ENCODE results near the gene OR7A10. TPM values are rescaled to one million over a fixed set of nuclear protein-coding genes. Genes with fewer than 3 reads are reported as not detected.
A peak's percentile ranks its signal among the peaks of the same experiment; 100 is the strongest.

The OR7A10 gene
- total RNA-seq: not detected
- long read RNA-seq: 0 reads

GRCh38 chr19:14848822-14849221, at the start of gene OR7A10:
TSS of gene OR7A10 (minus strand) at chr19:14848922. CDS start at chr19:14841877, 7,045 bp downstream.
- DNase-seq: no peak
- no peaks in the 10 kb centered on the region for H3K27me3 ChIP-seq
- 48% methylated on average over 5 of the region's 5 CpGs for WGBS (ENCODE audit: insufficient coverage, low coverage, low lambda C conversion rate, missing lambda C conversion rate)
- H3K9me3 ChIP-seq: no peaks in the 10 kb centered on the region
- ATAC-seq: no peak
- no peak within 1 kb of the TSS for H3K27ac ChIP-seq
- no peak within 1 kb of the TSS for H3K4me3 ChIP-seq
- no peaks in the 10 kb centered on the region for H3K4me1 ChIP-seq
- H3K36me3 ChIP-seq: no peaks in the 10 kb centered on the region
- TF ChIP-seq POLR2A (IDR thresholded peaks at IDR 0.05): no peak
- TF ChIP-seq, protein P1, sequence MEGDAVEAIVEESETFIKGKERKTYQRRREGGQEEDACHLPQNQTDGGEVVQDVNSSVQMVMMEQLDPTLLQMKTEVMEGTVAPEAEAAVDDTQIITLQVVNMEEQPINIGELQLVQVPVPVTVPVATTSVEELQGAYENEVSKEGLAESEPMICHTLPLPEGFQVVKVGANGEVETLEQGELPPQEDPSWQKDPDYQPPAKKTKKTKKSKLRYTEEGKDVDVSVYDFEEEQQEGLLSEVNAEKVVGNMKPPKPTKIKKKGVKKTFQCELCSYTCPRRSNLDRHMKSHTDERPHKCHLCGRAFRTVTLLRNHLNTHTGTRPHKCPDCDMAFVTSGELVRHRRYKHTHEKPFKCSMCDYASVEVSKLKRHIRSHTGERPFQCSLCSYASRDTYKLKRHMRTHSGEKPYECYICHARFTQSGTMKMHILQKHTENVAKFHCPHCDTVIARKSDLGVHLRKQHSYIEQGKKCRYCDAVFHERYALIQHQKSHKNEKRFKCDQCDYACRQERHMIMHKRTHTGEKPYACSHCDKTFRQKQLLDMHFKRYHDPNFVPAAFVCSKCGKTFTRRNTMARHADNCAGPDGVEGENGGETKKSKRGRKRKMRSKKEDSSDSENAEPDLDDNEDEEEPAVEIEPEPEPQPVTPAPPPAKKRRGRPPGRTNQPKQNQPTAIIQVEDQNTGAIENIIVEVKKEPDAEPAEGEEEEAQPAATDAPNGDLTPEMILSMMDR (IDR thresholded peaks at IDR 0.05): no peak
- intact Hi-C loops (cut with DNase I): no loop called here

GRCh38 chr19:14890643-14891379, 42.1 kb upstream of the OR7A10 start:
- WGBS (ENCODE audit: insufficient coverage, low coverage, low lambda C conversion rate, missing lambda C conversion rate): 21% methylated on average over 8 of the region's 10 CpGs

GRCh38 chr19:14889994-14890642, 41.4 kb upstream of the OR7A10 start:
- no peak for ATAC-seq
- no peak for TF ChIP-seq POLR2A (IDR thresholded peaks at IDR 0.05)
- TF ChIP-seq, protein P1 (IDR thresholded peaks at IDR 0.05): no peak

More at GRCh38 chr19:14890643-14891379, 42.1 kb upstream of the OR7A10 start:
- H3K27me3 ChIP-seq: no peaks in the 10 kb centered on the region
- no peaks in the 10 kb centered on the region for H3K4me1 ChIP-seq
- no peaks in the 10 kb centered on the region for H3K9me3 ChIP-seq
- no peaks in the 10 kb centered on the region for H3K36me3 ChIP-seq
- ATAC-seq (peak in 3 of 4 donors; percentile 22 to 37 (median 35)), DNase-seq (no peak)
- no peak overlapping the region for H3K27ac ChIP-seq
- intact Hi-C loops (cut with DNase I): no loop called here
- TF ChIP-seq, protein P1 (IDR thresholded peaks at IDR 0.05): no peak
- no peak overlapping the region for H3K4me3 ChIP-seq

DNA sequence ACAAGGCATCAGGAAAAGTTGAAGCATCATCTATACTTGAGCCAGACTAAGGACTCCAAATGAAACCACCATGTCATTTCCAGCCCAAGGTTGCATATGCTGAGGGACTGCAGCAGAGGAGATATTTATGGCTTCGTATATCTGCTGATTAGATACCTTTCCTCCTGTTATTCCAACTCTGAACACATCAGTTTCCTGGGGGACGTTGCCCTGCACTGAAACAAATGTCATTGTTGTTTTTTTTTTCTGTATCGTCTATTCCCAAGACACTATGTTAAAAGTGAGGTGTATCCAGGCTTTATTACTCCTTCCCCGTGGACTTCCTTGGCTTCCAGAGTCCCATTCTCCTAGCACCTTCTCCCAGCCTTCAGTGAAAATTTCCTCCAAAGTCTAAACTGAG, 37.3 kb upstream of the OR7A10 start, which contains the start of gene OR7A17:
Gene OR7A17 (minus strand): TSS at position 101 of the 400 bp plus-strand sequence. CDS start 4,777 bp downstream, outside the sequence.
- no peak for ATAC-seq
- no peak for TF ChIP-seq POLR2A (IDR thresholded peaks at IDR 0.05)
- TF ChIP-seq, protein P1 (IDR thresholded peaks at IDR 0.05): no peak
- Histone ChIP-seq H3K27ac (no peak within 1 kb of the TSS), H3K27me3 (no peaks in the 10 kb centered on the region), H3K9me3 (no peaks in the 10 kb centered on the region), H3K4me1 (no peaks in the 10 kb centered on the region), H3K4me3 (no peak within 1 kb of the TSS), H3K36me3 (no peaks in the 10 kb centered on the region)
- DNase-seq: no peak
- 32% methylated on average over 4 of the region's 4 CpGs for WGBS (ENCODE audit: insufficient coverage, low coverage, low lambda C conversion rate, missing lambda C conversion rate)
- intact Hi-C loops (cut with DNase I): no loop called here

More at GRCh38 chr19:14889994-14890642, 41.4 kb upstream of the OR7A10 start:
- intact Hi-C loops (cut with DNase I): no loop called here
- Histone ChIP-seq H3K27ac (no peak overlapping the region), H3K36me3 (no peaks in the 10 kb centered on the region), H3K4me3 (no peak overlapping the region), H3K9me3 (no peaks in the 10 kb centered on the region), H3K4me1 (no peaks in the 10 kb centered on the region), H3K27me3 (no peaks in the 10 kb centered on the region)
- no peak for DNase-seq
- 58% methylated on average over 3 of the region's 3 CpGs for WGBS (ENCODE audit: insufficient coverage, low coverage, low lambda C conversion rate, missing lambda C conversion rate)
